ENCODE data around the gene RAET1L.
"Not testable (repeated sequence)": the region's sequence is repeated elsewhere in the genome, so short reads cannot be mapped to it uniquely, and the experiment has no call there.

RAET1L gene

GRCh38 chr6:150016324-150017185 is 8.8 kb downstream of the RAET1L start:
- peak; percentile 49 for DNase-seq (ENCODE audit: low spot score)

DNA sequence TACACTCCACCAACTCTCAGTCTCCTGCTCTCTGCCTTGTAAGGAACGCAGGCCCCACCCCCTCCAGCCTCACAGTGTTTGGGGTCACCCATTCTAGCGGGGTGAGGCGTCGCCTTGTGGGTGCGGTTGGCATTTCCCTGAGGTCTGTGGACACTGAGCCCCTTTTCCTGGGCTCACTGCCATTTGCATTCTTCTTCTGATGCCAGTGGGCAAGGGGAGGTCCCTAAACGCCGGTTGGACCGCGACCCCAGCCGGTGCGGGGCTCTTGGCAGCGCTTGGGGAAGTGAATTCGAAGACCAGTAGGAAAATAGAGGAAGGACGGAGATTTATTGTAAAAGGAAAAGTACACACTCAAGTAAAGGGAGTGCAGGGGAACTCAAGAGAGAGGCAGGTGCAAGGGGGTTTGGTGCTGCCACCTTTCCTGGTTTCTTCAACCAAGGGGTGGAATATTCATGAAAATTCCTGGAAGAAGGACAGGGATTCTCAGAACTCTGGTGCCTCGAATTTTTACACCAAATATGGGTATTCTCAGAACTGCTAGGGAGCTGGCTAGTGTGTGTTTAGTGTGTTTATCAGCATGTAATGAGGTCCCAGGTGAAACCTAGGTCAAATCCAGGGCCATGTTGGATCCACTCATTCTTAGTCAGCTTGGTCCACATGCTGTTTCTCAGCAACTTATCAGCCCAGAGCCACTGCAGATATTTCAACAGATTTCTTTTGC is 9.9 kb downstream of the RAET1L start:
- DNase-seq (ENCODE audit: low spot score) = not testable (repeated sequence)

DNA sequence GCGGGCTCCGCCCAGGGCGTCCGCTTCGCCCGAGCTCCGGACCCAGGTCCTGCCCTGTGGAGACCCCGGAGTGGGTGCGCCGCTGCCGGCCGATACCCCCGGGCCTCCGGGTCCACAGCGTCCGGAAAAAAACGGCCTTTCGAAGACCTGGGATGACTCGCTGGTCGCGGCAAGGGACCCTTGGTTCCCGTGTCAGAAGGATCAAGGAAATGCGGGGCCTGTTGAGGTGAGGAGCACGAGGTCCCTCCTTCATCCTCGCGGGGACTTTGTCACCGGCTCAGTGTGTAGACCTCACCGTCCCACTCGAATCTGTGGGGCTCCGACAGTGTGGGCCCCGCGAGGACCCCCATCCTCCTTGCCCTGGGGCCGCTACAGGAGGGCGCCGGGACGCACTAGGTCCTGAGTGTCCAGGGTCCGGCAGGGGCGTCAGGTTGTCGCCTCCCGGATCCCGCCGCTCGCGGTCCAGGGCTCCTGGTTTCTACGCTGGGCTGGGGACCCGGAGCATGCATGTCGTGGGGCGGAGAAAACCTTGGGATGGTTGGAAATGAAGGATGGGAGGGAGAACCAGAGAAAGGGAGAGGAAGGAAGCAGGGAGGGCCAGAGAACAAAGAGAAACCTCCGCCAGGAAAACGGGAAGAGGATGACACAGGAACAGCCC is 10.6 kb downstream of the RAET1L start:
- not testable (repeated sequence) for DNase-seq (ENCODE audit: low spot score)

GRCh38 chr6:150013785-150014622 is 11.3 kb downstream of the RAET1L start:
- DNase-seq (ENCODE audit: low spot score) = not testable (repeated sequence)

DNA sequence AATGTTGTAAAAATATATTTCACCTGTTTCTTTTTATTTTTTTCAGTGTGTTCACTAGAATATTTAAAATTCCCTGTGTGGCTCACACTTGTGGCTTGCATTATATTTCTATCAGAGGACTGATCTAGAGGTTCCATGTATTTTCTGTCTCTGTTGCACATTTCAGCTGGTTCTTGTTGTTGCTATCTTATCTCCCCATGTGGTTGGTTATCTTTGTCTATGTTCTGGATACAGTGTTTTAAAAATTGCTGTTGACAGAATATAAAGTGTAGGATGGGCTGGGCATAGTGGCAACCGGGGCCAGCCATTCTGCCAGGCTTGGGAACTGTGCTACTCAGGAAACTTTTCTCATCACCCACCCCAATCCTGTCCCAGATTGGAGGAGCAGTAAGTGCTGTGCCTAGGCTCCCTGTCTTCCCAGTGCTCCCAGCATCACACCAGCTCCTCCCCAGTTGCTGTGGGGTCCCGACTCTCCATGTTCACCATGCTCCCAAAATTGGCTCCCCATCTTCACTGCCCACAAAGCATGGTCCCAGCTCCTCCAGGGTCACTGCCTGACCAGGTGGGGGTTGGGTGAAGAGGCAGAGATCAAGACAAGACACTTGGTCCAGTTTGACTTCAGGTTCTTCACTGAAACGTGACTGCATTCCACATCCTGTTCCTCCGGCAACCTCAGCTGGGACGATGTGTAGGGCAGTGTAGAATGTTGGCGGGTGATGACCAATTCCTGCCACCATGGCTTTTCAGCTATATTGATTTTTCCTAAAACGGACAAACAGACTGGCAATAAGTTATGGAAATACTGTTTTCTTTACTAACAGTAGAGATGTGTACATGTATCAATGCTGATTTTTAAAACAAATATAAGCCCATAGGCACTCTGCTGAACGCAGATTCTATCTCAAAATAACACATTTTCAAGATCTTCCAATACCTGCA is 12.2 kb downstream of the RAET1L start:
- not testable (repeated sequence) for DNase-seq (ENCODE audit: low spot score)

DNA sequence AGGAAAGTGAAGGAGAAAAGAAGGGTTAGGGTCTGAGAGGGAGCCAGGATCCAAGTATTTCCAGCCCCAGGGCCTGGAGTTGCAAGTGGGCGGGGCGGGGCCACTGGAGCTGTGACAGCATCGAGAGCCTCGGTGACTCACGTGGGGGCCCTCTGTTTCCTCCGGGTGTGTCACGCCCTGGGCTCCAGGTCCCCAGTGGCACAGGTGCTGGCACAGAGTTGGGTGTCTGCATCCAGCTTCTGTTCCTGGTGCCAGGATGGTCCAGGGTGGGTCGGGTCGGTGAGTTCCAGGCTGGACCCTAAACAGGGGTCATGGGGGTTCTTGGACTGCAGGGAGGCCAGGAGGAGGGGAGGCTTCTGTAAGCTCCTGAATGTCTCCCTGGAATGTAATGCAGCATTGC is 16.7 kb downstream of the RAET1L start:
- DNase-seq (ENCODE audit: low spot score) = no peak

- DNase-seq (ENCODE audit: low spot score) = no peak
These were observed 18.3 kb downstream of the RAET1L start for GRCh38 chr6:150006961-150007464.

DNA sequence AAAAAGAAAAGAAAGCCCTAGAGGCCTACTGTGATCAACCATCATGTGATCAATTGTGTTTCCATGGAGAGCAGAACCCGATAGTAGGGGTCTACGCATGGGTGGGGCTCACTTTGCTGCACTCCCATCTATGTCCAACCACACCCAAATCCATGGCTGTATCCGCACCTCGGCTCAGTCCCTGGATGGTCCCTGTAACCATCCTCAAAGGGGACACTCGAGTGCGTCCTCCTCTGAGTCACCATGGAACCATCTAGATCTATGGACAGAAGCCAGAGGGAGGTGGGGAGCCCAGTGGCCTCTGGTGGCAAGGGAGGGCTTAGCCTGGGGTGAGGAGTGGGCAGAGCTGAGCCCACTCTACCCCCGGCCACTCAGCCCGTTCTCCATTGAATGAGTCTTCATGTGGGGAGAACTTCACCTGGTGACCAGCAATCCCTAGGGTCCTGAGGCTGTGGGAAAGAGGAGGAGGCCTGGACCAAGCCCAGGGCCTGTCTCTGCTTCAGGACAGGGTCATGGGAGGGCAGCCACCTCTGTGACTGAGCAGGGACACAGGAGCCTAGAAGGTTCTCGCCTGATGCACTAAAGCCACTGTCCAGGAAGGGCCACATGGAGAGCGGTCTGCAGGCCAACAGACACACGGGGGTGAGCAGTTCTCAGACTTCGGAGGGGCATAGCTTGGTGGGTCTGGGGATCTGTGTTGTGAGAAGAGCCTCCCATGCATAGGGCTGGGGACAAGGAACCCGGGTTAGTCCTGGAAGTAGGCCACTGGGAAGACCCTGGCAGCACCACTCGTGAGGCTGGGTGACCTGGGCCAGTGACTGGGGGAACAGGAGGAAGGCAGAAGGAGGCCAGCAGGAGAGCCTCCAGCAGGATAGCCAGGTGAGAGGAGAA is 19.3 kb downstream of the RAET1L start:
- DNase-seq (ENCODE audit: low spot score) = no peak

DNA sequence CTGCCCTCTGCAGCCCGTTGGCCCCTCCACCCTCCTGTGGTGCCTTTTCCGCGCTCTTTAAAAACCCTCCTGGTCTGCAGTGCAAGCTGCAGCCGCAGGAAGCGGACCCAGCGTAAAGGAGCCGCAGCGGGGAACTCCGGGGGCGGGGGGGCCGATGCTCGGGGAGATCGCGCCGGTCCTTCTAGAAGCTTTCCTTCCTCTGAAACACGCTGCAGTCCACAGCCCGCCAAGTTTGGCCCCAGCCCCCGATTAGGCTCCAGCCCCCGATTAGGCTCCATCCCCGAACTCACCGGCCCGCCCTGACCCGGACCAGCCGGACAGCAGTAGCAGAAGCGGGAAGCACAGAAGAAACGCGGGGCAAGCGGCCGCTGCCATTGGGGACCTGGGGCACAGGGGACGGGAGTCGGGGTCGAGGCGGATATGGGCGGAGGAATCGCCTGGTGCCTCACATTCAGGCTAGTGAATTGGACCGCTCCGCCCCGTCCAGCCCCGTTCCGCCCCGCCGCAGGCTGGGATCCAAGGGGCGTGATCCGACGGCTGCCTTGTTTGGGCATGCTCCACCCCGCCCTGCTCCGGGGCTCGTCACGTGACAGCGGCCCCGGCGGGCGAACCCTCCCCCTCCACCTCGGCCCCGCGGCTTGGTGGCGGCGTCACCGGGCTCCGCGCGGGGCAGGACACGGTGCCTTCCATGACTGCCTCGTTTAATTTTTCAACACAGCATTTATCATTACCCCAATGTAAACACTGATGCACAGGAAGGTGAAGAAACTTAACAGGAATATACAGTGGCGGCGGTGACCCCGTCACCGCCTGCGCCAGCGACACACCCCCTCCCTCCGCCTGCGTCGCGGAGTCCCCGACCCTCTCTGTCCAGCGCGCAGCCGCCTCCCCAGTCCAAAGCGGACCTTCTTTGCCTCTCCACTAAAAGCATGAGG is 20.3 kb downstream of the RAET1L start:
- DNase-seq (ENCODE audit: low spot score) = peak; percentile 86

DNA sequence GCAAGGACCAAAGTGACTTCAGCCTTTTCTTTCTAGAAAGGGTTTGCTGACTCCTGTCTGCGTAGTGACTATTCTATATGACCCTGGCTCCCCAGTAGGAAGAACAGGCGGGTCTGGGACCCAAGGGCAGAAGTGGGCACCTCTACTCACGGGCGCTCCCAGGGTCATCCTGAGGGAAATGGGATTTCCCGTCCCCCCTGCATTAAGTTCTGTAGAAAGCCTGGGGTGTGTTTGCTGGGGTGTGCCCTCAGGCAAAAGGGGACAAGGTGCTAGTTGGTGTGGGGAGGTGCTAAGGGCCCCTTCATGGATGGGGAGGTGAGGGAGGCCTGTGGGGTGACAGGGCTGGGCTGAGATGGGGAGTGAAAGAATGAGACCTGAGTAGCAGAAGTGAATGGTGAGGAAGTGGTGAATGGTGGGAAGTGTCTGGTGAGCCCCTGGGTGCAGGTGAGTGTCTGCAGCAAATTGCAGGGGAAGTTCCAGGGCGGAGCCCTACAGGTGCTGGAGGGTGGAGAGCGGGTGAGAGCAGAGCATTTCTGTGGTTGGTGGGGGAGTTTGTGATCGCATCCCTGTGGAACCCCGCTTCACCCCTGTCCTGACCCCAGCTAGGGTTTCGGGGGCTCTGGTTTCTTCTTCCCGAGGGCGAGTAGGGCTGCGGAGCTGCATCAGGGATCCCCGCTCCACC is 21.1 kb downstream of the RAET1L start:
- no peak for DNase-seq (ENCODE audit: low spot score)

- DNase-seq (ENCODE audit: low spot score) = not testable (repeated sequence)
These were observed 21.7 kb downstream of the RAET1L start for GRCh38 chr6:150003599-150003998.

- no peak for DNase-seq (ENCODE audit: low spot score)
These were observed 22.6 kb downstream of the RAET1L start for GRCh38 chr6:150002710-150003109.

DNA sequence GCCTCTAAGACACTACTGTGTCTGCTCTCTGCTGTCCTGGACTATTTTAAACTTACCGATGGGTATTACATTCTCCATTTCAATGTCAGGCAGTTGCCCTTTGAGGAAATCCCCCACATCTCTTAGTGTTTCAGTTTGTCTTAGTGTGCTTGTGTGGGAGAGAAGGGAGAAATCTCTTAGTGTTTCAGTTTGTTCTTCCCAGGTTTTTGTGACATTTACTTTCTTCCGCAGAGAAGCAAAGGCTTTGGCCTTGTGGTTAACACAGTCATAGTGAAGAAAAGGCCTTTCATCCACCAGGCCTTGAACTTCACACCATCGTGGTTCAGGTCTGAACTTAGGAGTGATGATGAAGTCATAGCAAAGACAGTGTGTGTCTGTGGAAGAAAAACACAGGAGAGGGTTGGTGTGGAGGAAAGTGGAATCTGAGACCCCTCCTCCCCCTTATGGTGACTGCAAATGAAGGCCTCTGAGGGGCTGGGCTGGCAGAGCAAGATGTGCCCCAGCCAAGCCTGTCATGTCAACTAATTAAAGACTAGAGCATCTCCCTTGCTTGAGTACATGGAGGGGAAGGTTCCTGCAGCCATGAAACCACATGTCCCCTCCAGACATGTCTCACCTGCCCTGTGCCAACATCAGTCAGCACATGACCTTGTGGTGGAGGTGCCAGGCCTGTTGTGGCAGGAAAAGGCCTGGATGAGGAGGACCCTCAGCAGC is 23.9 kb downstream of the RAET1L start:
- DNase-seq (ENCODE audit: low spot score) = no peak

- DNase-seq (ENCODE audit: low spot score) = no peak
These were observed 25.7 kb downstream of the RAET1L start for GRCh38 chr6:149999636-150000035.

DNA sequence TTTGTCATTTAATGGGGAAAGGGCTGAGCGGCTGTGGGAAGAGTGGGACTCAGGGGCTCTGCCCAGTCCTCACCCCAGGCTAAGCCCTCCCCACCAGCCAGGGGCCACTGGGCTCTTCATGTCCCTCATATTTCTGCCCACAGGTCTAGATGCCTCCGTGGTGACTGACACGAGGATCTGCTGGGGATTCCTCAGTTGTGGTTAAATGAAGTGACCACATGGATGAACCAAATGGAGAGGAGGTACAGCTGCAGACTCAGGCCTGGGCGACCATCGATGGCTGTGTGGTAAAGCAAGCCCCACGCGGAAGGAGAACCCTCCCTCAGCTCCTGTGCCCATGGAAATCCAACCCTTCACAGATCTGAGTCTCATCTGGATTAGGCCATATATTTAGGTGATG is 29.4 kb downstream of the RAET1L start:
- no peak for DNase-seq (ENCODE audit: low spot score)

DNA sequence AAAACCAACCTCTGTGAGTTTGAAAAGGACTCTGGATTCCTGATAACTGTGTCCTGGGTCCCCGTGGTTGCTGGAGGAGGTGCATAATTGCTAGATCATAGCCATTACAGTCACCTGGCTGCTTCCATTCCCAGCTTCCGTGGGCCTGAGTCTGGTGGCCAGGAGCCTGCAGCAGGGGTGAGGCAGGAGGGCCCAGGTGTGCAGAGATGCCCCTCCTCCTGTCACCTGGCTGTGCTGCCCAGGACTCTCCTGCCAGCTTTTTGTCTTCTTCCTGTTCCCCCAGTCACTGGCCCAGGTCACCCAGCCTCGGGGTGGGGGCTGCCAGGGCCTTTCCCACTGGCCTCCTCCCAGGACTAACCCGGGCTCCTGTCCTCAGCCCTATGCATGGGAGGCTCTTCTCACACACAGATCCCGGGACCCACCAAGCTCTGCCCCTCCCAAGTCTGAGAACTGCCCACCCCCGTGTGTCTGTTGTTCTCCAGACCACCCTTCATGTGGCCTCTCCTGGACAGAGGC is 30.0 kb downstream of the RAET1L start:
- DNase-seq (ENCODE audit: low spot score) = no peak
